Fibroblast of lung (primary cell): ENCODE measurements around the gene EBI3.

Experiments
- CTCF ChIP-seq, 2 donors: IDR thresholded peaks in 1 of 2; conservative IDR thresholded peaks in 1 of 2; 1 replicate in 1 of 2; 2 replicates in 1 of 2; pipeline ENCODE4 v1.5.1; 2011 to 2012; ENCODE audit warnings: low read length in 2 of 2, control low read depth in 1 of 2, inconsistent platforms in 1 of 2, low read depth in 1 of 2, mild to moderate bottlenecking in 1 of 2
- EZH2 ChIP-seq: IDR thresholded peaks from 2 replicates; pipeline ENCODE4 v1.5.1; 2012; ENCODE audit warnings: low read length, control low read depth, mild to moderate bottlenecking; ENCODE audit errors: missing control alignments

DNA sequence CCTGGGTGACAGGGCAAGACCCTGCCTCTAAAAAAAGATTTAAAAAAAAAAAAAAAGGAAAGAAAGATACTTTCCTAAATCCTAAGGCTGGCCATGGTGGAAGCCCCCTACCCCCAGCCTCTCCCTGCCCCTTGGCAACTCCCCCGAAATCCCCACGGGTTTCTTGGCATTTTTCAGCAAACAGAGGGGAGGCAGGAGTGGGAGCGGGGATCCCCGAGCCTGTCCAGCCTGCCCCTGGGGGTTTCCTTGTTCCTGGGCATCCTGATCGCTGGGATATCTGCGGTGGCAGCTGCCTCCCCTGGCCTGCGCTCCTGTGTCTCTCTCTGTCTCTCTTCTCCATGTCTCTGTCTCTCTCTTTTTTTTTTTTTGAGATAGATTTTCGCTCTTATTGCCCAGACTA, 3.4 kb upstream of the EBI3 start:
- no peak for TF ChIP-seq CTCF (conservative IDR thresholded peaks at IDR 0.05 in 1 of 2, IDR thresholded peaks at IDR 0.05 in 1 of 2; ENCODE audit: low read depth in 1 of 2, low read length in 2 of 2)
- TF ChIP-seq EZH2 = no peak
